Muscle of arm (tissue), 14 donors: Measurements from ENCODE around the gene QSOX2. TPM values are rescaled to one million over a fixed set of nuclear protein-coding genes. Genes with fewer than 3 reads are reported as not detected.
A peak's percentile ranks its signal among the peaks of the same experiment; 100 is the strongest.

ENCODE experiments used
- DNase-seq: peaks from one replicate; pipeline ENCODE4 v3.0.0-alpha.2; 2013
- long read RNA-seq, 11 donors: transcript quantifications; one replicate each; lab custom pipeline, GENCODE V29; 2026
- polyA plus RNA-seq, 12 donors: library from polyadenylated mRNA; unstranded; fragments of 120-200 nt; gene quantifications; one replicate each; pipeline ENCODE4 v1.2.1, GENCODE V29; 2013; ENCODE audit not compliant: insufficient read length in 12 of 12

Gene QSOX2
- 10 to 100 TPM in 3 of 12 donors, 1 to 10 TPM in 8, not detected in 1; 6.1 to 13.7 (median 8.9) TPM for polyA plus RNA-seq
- long read RNA-seq, donor 1, full-length matches to known transcripts = 1 of 1 reads
- long read RNA-seq, donor 1, partial matches to known transcripts = 0 of 1 reads
- long read RNA-seq, donor 1, other reads (novel, unspliced or antisense) = 0 of 1 reads
- long read RNA-seq, donor 2 = 0 reads
- long read RNA-seq, donor 3, full-length matches to known transcripts = 2 of 2 reads
- long read RNA-seq, donor 3, partial matches to known transcripts = 0 of 2 reads
- long read RNA-seq, donor 3, other reads (novel, unspliced or antisense) = 0 of 2 reads
- long read RNA-seq, donor 4 = 0 reads
- long read RNA-seq, donor 5 = 0 reads
- long read RNA-seq, donor 6, full-length matches to known transcripts = 1 of 1 reads
- long read RNA-seq, donor 6, partial matches to known transcripts = 0 of 1 reads
- long read RNA-seq, donor 6, other reads (novel, unspliced or antisense) = 0 of 1 reads
- long read RNA-seq, donor 7 = 0 reads
- long read RNA-seq, donor 8 = 0 reads
- long read RNA-seq, donor 9 = 0 reads
- long read RNA-seq, donor 10, full-length matches to known transcripts = 1 of 1 reads
- long read RNA-seq, donor 10, partial matches to known transcripts = 0 of 1 reads
- long read RNA-seq, donor 10, other reads (novel, unspliced or antisense) = 0 of 1 reads
- long read RNA-seq, donor 11, full-length matches to known transcripts = 2 of 2 reads
- long read RNA-seq, donor 11, partial matches to known transcripts = 0 of 2 reads
- long read RNA-seq, donor 11, other reads (novel, unspliced or antisense) = 0 of 2 reads

DNA sequence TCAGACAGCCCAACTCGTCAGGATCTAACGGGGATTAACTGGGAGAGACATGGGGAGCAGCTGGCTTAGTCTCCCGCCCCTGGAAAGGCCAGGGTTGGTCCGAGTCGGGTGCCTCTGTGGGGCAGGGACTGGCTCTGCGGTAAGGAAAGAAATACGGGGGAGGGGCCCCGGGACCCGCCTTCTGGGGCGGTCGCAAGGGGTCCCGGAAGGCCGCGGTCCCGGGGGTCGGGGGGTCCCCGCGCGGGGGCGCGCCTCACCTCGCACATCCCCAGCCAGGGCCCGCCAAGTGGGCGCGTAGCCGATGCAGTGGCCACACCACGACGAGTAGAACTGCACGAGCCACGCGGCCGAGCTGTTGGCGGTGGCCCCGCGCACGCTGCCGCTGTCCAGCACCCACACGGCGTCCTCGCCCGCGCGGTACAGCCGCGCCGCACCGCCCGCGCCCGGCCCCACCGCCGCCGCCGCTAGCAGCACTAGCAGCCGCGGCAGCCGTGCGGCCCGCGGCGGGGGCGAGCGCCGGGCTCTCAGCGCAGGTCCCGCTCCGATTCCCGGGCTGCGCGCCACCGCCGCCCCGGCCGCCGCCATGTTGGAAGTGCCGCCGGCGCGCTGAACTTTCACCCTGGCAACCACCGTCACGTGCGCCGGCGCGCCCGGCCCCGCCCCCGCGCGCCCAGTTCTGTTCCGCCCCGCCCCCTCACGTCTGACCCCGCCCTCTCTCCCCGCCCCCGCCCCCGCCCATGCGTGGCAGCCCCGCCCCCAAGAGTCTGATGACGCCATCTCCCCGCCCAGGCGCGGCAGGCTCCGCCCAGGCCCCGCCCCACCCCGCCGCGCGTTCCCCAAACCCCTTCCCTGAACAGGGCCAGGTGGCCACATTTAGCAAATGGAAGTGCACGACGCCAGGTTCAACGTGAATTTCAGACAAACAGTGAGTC is at the start of gene QSOX2:
Gene QSOX2 (minus strand): TSS at position 594 of the 932 bp plus-strand sequence. CDS start 9 bp downstream, at position 585.
- peak; percentile 79 for DNase-seq

DNA sequence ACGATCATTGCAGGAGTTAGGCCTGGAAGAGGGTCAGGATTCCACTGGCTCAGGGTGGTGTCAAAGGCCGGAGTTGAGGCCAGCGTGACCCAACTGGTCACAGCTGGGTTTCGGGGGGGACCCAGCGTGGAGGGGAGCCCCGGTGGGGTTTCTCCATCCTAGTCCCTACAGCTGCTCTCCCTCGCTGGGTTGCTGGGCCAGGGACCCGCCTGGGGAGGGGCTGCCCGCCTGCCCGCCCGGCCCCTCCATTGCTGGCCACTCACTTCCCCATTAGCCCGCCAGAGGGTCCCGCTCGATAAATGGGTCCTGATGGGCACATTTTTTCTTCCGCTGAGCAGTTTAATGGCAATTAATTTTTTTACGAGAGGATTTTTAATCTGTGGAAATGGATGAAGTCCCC is 49.4 kb upstream of the QSOX2 start:
- DNase-seq = no peak

GRCh38 chr9:136294437-136294836 is 48.8 kb upstream of the QSOX2 start:
- DNase-seq = no peak

GRCh38 chr9:136293476-136294077 is 48.0 kb upstream of the QSOX2 start:
- no peak for DNase-seq

- no peak for DNase-seq
Measured at GRCh38 chr9:136292591-136293448, 47.2 kb upstream of the QSOX2 start.

DNA sequence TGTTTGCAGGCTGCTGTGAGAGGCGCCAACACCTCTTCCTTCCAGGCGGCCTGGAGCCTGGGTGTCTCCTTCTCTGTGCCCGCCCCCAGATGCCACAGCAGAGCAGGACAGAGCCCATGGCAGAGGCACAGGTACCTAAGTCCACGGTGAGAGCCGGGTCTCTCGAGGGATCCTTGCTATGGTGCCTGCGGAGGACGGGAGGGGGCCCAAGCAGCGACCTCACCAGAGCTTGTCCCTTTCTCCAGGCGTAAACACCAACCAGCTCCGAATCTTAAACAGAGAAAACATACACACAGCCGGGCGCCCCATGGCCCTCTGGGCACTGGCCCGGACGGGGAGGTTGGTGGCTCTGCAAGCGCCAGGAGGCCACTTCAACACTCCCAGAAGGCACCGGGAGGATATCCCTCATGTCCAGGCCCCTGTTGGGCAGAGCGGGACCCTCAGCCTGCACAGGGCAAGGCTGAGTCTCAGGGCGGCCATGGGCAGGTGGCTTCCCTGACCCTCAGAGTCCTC is 46.5 kb upstream of the QSOX2 start:
- DNase-seq = no peak

- no peak for DNase-seq
Measured at GRCh38 chr9:136291306-136292025, 45.9 kb upstream of the QSOX2 start.

GRCh38 chr9:136290508-136291000 is 44.9 kb upstream of the QSOX2 start:
- no peak for DNase-seq

DNA sequence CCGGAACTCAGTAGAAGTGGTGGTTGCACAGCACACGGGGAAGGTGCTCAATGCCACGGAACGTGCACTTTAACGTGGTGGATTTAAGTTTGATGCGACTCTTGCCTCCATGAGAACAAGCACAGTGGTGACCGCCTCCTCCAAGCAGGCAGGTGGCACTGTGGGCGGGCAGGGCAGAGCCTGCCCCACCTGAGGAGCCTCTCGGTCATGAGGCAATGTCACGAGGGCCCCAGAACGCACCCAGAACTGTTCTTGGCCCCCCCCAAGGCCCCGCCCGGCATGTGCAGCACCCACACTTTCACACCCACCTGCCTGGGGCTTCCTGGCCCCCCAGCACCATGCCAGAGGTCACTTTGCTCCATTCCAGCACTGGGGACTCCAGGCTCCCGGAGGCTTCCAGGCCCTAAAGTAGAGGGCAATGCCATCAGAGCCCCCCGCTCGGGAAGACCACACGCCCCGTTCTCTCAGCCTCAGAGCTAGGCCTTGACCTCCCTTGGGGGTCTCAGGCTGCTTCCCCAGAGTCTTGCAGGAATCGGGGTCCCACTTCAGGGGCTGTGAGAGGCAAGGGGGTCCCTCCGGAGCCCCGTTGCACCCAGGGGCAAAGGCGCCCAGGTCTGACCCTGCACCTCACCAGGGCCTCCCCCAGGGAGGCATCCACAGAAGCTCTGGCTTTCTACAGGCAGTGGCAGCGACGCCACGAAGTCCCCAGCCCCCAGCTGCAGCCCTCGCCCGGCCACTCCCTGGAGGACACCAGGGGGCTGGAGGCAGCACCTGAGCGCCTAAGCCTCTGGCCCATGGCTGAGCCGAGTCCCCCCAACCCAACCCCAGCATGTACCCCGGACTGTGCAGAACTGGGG is 44.3 kb upstream of the QSOX2 start:
- DNase-seq = no peak

- no peak for DNase-seq
Measured at GRCh38 chr9:136287960-136288753, 42.5 kb upstream of the QSOX2 start.

DNA sequence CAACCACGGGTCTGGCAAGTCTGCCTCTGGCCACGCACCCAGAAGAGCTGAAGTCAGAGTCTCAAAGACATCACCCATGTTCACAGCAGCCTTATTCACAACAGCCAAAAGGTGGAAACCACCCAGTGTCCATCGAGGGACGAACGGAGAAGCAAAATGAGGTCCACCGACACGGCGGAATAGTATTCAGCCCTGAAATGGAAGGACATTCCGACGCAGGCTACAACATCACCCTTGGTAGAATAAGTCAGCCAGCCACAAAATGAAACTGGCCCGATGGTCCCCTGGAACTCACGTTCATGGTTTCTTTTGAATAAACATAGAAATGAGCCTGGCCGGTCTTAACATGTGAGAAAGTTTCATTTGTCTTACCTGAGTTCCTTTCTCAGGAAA is 41.4 kb upstream of the QSOX2 start:
- no peak for DNase-seq

DNA sequence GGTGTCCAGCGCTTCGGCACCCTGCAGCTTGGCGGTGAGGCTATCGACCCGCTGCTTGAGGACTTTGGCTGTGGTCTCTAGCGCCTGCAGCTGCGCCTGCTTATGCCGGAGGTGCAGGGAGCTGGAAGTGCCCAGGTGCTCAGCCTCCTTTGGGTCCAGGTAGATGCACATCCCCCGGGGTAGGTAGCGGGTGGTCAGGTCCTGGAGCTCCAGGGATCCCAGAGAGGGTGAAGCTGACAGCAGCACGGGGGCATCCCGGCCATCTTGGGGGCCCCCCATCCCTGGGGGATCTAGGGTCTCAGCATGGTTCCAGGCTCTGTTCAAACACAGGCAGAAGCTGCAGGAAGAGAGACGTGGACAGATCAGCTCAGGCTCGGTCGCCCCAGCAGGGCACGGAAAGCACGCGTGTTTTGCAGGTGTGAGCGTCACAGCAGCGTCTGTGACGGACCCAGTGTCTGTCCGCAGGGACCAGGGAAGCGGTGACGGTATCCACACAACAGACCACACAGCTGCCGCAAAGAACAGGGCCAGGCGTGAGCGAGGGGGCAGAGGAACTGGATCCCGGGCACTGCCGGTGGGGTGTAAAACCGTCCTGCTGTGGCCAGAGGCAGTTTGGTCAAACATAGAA is 40.9 kb upstream of the QSOX2 start:
- no peak for DNase-seq

GRCh38 chr9:136285501-136286358 is 40.1 kb upstream of the QSOX2 start:
- no peak for DNase-seq

DNA sequence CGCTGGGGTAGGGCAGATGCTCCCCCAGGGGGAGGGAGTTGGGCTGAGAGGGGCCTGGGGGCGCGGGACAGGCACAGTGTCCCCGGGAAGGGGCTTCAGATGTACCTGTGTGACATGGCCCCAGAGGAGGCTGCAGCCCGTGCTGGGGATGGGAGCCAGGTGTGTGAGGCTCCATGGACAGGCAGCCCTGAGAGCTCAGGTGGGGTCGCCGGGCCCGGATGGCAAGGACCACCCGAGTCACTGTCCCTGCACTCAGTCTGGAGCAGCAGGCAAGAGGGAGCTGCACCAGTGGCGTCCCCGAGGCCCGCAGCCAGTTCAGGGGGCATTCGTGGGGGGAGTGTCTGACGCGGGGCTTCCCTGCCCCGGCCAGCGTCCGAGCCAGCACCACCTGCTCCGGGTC is 39.3 kb upstream of the QSOX2 start:
- DNase-seq = no peak

DNA sequence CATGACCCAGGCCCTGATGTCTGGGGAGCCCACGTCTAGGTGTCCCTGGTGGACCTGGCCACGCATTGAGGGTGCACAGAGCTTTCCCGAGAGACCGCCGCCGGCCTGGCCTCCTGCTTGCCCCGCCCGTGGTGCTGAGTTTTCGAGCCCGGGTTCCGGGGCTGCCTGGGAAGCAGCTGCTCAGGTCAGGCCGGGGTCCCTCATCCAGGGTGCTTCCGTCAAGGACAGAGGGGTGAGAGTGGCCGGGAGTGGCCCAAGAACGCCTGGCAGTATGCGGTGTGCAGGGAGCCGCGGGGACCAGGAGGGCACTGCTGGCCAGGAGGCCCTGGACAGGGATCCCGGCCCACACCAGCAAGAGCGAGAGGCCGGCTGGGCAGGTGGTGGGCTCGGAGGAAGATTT is 38.7 kb upstream of the QSOX2 start:
- no peak for DNase-seq
